GM12875 (cell line): ENCODE measurements around the gene OR2T2.
"Not testable (repeated sequence)": the region's sequence is repeated elsewhere in the genome, so short reads cannot be mapped to it uniquely, and the experiment has no call there.

Experiments
- H3K4me3 ChIP-seq: one replicate; pipeline ENCODE4 v1.5.1; 2011; ENCODE audit warnings: low read depth, low read length, control low read depth
- CTCF ChIP-seq: IDR thresholded peaks from 2 replicates; pipeline ENCODE4 v1.5.1; 2011; ENCODE audit warnings: low read depth, mild to moderate bottlenecking, control low read depth, inconsistent platforms, low read length, moderate library complexity, borderline replicate concordance; ENCODE audit not compliant: insufficient read depth

The OR2T2 gene

GRCh38 chr1:248445399-248445798, at the start of gene OR2T2:
Gene OR2T2 (plus strand): TSS chr1:248445637. CDS start chr1:248452798, 7,161 bp downstream.
- H3K4me3 ChIP-seq: not testable (repeated sequence)

GRCh38 chr1:248402748-248403147, 42.7 kb upstream of the OR2T2 start, which contains the start of gene OR2T1:
Gene OR2T1 (plus strand): TSS chr1:248403048. CDS start chr1:248406148, 3,100 bp downstream.
- no peak within 1 kb of the TSS for H3K4me3 ChIP-seq
- TF ChIP-seq CTCF: no peak

- TF ChIP-seq CTCF: peak; percentile 19; the same call in 1 of the 2 replicates
- H3K4me3 ChIP-seq: no peak overlapping the region
Observed at GRCh38 chr1:248404024-248404423, 41.4 kb upstream of the OR2T2 start.

- TF ChIP-seq CTCF: no peak
- no peak overlapping the region for H3K4me3 ChIP-seq
Observed at GRCh38 chr1:248406721-248407692, 38.4 kb upstream of the OR2T2 start.

- TF ChIP-seq CTCF: no peak
- no peak overlapping the region for H3K4me3 ChIP-seq
Observed at GRCh38 chr1:248416226-248416625, 29.2 kb upstream of the OR2T2 start.

- no peak overlapping the region for H3K4me3 ChIP-seq
- no peak for TF ChIP-seq CTCF
Observed at GRCh38 chr1:248417854-248418253, 27.6 kb upstream of the OR2T2 start.

GRCh38 chr1:248421384-248421783, 24.1 kb upstream of the OR2T2 start:
- H3K4me3 ChIP-seq: no peak overlapping the region
- TF ChIP-seq CTCF: no peak

- H3K4me3 ChIP-seq: not testable (repeated sequence)
Observed at GRCh38 chr1:248427526-248428191, 17.8 kb upstream of the OR2T2 start.

- H3K4me3 ChIP-seq: not testable (repeated sequence)
Observed at GRCh38 chr1:248428192-248428533, 17.3 kb upstream of the OR2T2 start.

- not testable (repeated sequence) for H3K4me3 ChIP-seq
Observed at GRCh38 chr1:248431683-248432082, 13.8 kb upstream of the OR2T2 start.

GRCh38 chr1:248432201-248432600, 13.2 kb upstream of the OR2T2 start:
- H3K4me3 ChIP-seq: not testable (repeated sequence)
